H1 (cell line): ENCODE results near the gene PSMB11.

Experiments used
- CREB1 ChIP-seq: IDR thresholded peaks from 2 replicates; pipeline ENCODE4 v1.6.1; 2012; ENCODE audit warnings: inconsistent platforms
- EZH2 ChIP-seq: fragments of 200-600 bp; sonication (generic); IDR thresholded peaks from 2 replicates; pipeline ENCODE4 v1.7.1; 2012; ENCODE audit warnings: low read depth, mild to moderate bottlenecking, moderate library complexity, low read length, inconsistent platforms; ENCODE audit not compliant: severe bottlenecking
- JUN ChIP-seq: IDR thresholded peaks from 2 replicates; pipeline ENCODE4 v1.6.1; 2011; ENCODE audit warnings: low read depth, mild to moderate bottlenecking, improper control_type of control experiment, low read length
- KDM1A ChIP-seq: fragments of 200-600, 300-600 bp; sonication (generic); IDR thresholded peaks from 2 replicates; pipeline ENCODE4 v1.7.1; 2016; ENCODE audit warnings: mild to moderate bottlenecking, low read length, borderline replicate concordance
- RAD21 ChIP-seq, 2 experiments: IDR thresholded peaks in 1 of 2; conservative IDR thresholded peaks in 1 of 2; 2 replicates each; pipeline ENCODE4 v1.6.1; 2011; ENCODE audit warnings: low read depth in 2 of 2, low read length in 2 of 2, improper control_type of control experiment in 1 of 2, inconsistent platforms in 1 of 2, mild to moderate bottlenecking in 1 of 2, moderate library complexity in 1 of 2
- SUZ12 ChIP-seq: fragments of 200-600 bp; sonication (generic); IDR thresholded peaks from 2 replicates; pipeline ENCODE4 v1.6.1; 2012; ENCODE audit warnings: mild to moderate bottlenecking, inconsistent platforms, low read length, moderate library complexity, mixed read lengths
- TEAD4 ChIP-seq: IDR thresholded peaks from 2 replicates; pipeline ENCODE4 v1.6.1; 2012; ENCODE audit warnings: low read depth, low read length, inconsistent platforms, mixed read lengths
- TF ChIP-seq, protein P1 (sequence below): IDR thresholded peaks from 2 replicates; pipeline ENCODE4 v1.6.1; 2012; ENCODE audit warnings: inconsistent platforms
- TF ChIP-seq, protein P2 (sequence below): IDR thresholded peaks from 2 replicates; pipeline ENCODE4 v1.6.1; 2011; ENCODE audit warnings: low read length, improper control_type of control experiment
- TF ChIP-seq, protein P3 (sequence below), 3 experiments: IDR thresholded peaks; 1 replicate in 2 of 3; 2 replicates in 1 of 3; pipeline versions ENCODE4 v1.5.1 to v1.6.1; 2011; ENCODE audit warnings: low read length in 3 of 3, mild to moderate bottlenecking in 3 of 3, inconsistent platforms in 2 of 3, low read depth in 1 of 3, moderate library complexity in 1 of 3; ENCODE audit not compliant: insufficient read depth in 1 of 3; ENCODE audit errors: control extremely low read depth in 1 of 3

DNA sequence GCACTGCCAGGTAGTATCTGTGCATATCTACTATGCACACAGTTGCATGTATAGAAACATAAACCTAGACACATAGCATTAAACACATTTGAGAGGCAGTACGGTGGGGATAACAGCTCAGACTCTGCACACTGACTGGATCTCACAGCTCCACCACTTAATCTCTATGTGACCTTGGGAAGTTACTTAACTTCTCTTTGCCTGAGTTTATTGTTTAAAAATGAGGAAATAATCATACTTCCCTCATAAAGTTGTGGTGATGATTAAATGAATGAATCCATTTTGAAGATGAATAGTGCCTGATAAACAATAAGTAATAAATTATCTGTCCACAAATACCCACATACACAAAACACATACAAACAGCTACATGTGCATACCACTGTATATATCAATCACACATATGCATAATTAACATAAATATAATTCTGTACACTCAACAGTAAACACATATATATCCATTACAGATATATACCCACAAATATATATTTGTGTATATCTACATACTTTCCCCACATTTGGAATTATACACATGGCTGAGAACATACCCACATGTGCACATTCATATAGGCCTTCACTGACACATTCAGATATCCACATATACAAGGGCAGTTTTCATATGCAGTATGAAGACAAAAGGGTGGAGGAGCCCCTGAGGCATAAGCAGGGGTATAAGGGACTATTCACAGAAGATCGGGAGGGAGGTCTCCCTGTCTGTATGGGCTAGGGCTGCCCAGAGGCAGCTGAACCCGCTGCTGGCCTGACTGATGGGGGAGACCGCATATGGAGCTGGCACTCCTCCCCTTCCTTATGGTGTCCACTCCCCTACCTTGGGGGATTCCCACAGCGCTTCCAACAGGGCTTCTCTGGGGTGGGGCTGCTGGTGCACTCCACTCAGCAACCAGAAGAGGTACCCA lies 9.4 kb downstream of the PSMB11 start:
- TF ChIP-seq, protein P1, sequence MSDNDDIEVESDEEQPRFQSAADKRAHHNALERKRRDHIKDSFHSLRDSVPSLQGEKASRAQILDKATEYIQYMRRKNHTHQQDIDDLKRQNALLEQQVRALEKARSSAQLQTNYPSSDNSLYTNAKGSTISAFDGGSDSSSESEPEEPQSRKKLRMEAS, result no peak
- TF ChIP-seq KDM1A (no peak), TEAD4 (no peak), CREB1 (no peak), RAD21 (IDR thresholded peaks at IDR 0.05 in 1 of 2, conservative IDR thresholded peaks at IDR 0.05 in 1 of 2; ENCODE audit: low read depth in 2 of 2, low read length in 2 of 2) (no peak), JUN (no peak), SUZ12 (no peak), EZH2 (no peak)
- TF ChIP-seq, protein P2, sequence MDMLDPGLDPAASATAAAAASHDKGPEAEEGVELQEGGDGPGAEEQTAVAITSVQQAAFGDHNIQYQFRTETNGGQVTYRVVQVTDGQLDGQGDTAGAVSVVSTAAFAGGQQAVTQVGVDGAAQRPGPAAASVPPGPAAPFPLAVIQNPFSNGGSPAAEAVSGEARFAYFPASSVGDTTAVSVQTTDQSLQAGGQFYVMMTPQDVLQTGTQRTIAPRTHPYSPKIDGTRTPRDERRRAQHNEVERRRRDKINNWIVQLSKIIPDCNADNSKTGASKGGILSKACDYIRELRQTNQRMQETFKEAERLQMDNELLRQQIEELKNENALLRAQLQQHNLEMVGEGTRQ, result no peak
- TF ChIP-seq, protein P3, sequence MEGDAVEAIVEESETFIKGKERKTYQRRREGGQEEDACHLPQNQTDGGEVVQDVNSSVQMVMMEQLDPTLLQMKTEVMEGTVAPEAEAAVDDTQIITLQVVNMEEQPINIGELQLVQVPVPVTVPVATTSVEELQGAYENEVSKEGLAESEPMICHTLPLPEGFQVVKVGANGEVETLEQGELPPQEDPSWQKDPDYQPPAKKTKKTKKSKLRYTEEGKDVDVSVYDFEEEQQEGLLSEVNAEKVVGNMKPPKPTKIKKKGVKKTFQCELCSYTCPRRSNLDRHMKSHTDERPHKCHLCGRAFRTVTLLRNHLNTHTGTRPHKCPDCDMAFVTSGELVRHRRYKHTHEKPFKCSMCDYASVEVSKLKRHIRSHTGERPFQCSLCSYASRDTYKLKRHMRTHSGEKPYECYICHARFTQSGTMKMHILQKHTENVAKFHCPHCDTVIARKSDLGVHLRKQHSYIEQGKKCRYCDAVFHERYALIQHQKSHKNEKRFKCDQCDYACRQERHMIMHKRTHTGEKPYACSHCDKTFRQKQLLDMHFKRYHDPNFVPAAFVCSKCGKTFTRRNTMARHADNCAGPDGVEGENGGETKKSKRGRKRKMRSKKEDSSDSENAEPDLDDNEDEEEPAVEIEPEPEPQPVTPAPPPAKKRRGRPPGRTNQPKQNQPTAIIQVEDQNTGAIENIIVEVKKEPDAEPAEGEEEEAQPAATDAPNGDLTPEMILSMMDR (IDR thresholded peaks at IDR 0.05; ENCODE audit: control extremely low read depth in 1 of 3, insufficient read depth in 1 of 3, low read depth in 1 of 3, low read length in 3 of 3), result no peak
